ENCODE measurements around the gene BCAS1.

GRCh38 chr20:53944796-53945195 lies 125.6 kb downstream of the BCAS1 start:
- TF ChIP-seq CTCF (tag by site-specific recombination; IDR thresholded peaks at IDR 0.05) (no peak), ZNF558 (tag by site-specific recombination; IDR thresholded peaks at IDR 0.05) (no peak), ZNF112 (tag by site-specific recombination; IDR thresholded peaks at IDR 0.05) (no peak), SALL2 (tag by site-specific recombination; IDR thresholded peaks at IDR 0.05; ENCODE audit: borderline replicate concordance) (no peak), ZBTB49 (tag by site-specific recombination; IDR thresholded peaks at IDR 0.05; ENCODE audit: low read depth) (no peak), PRDM1 (tag by site-specific recombination; IDR thresholded peaks at IDR 0.05) (no peak), ZNF366 (tag by site-specific recombination; conservative IDR thresholded peaks at IDR 0.05) (no peak), ZIC2 (tag by site-specific recombination; IDR thresholded peaks at IDR 0.05) (no peak), SCRT1 (tag by site-specific recombination; IDR thresholded peaks at IDR 0.05; ENCODE audit: borderline replicate concordance) (no peak), ZNF148 (tag by site-specific recombination; IDR thresholded peaks at IDR 0.05; ENCODE audit: borderline replicate concordance) (no peak), ZNF121 (tag by site-specific recombination; IDR thresholded peaks at IDR 0.05) (no peak), ZFP41 (tag by site-specific recombination; IDR thresholded peaks at IDR 0.05; ENCODE audit: borderline replicate concordance) (no peak), EGR2 (tag by site-specific recombination; IDR thresholded peaks at IDR 0.05; ENCODE audit: low read depth) (no peak), PBX3 (CRISPR knock-in tag; IDR thresholded peaks at IDR 0.05) (no peak)

Data from HEK293 (cell line).